GM11168 (cell line): Measurements from ENCODE around the gene LSMEM2.
"Not testable (repeated sequence)": the region's sequence is repeated elsewhere in the genome, so short reads cannot be mapped to it uniquely, and the experiment has no call there.

Experiments used
- in situ Hi-C: fragments of 300-500 bp; cut with MboI; formaldehyde crosslinking; loops from one replicate; pipeline ENCODE4 v1.12.0; 2022; ENCODE audit warnings: low sequenced_read_pairs; ENCODE audit not compliant: unreplicated experiment

Gene LSMEM2

DNA sequence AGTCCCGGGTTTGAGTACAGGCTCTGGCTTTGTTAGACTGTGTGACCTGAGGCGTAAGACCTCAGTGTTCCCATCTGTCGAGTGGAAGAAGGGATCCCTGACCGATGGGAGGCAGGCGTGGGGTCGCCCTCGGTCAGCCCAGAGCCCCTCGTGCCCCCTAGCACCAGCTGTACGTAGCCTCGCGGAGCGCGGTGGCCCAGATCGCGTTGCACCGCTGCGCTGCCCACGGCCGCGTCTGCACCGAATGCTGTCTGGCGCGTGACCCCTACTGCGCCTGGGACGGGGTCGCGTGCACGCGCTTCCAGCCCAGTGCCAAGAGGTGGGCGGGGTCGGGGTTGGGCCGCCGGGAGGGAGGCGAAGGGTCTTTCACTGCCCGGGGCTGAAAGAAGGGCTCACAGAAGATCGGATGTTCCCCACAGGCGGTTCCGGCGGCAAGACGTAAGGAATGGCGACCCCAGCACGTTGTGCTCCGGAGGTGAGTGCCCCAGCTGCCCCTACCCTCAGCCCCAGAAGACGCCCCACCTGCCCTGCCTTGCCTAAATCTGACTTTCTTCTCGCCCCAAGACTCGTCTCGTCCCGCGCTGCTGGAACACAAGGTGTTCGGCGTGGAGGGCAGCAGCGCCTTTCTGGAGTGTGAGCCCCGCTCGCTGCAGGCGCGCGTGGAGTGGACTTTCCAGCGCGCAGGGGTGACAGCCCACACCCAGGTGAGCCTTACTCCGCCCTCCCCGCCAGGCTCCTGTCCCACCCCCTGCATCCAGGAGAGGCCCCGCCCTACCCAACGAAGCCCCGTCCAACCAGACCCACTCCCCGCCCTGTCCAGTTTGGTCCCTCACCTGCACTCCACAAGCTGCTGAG lies 3.5 kb upstream of the LSMEM2 start:
- in situ Hi-C loops, result no loop called here

DNA sequence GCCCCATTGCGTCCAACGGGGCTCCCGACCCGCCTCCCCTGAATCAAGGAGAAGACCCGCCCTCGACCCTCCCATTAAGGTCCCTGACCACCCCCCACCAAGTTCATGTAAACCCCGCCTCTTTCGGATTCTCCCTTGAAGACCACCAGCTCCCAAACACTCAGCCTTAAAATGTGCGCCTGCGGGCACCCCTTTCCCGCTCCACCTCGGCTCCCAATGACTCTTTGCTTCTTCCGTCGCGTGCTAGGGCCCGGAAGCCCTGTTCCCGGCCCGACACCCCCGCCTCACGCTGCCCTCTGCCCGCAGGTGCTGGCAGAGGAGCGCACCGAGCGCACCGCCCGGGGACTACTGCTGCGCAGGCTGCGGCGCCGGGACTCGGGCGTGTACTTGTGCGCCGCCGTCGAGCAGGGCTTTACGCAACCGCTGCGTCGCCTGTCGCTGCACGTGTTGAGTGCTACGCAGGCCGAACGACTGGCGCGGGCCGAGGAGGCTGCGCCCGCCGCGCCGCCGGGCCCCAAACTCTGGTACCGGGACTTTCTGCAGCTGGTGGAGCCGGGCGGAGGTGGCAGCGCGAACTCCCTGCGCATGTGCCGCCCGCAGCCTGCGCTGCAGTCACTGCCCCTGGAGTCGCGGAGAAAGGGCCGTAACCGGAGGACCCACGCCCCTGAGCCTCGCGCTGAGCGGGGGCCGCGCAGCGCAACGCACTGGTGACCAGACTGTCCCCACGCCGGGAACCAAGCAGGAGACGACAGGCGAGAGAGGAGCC lies 2.7 kb upstream of the LSMEM2 start:
- in situ Hi-C loops, result no loop called here

DNA sequence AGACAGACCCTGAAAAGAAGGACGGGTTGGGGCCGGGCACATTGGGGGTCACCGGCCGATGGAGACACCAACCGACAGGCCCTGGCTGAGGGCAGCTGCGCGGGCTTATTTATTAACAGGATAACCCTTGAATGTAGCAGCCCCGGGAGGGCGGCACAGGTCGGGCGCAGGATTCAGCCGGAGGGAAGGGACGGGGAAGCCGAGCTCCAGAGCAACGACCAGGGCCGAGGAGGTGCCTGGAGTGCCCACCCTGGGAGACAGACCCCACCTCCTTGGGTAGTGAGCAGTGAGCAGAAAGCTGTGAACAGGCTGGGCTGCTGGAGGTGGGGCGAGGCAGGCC lies 2.2 kb upstream of the LSMEM2 start:
- in situ Hi-C loops, result no loop called here

DNA sequence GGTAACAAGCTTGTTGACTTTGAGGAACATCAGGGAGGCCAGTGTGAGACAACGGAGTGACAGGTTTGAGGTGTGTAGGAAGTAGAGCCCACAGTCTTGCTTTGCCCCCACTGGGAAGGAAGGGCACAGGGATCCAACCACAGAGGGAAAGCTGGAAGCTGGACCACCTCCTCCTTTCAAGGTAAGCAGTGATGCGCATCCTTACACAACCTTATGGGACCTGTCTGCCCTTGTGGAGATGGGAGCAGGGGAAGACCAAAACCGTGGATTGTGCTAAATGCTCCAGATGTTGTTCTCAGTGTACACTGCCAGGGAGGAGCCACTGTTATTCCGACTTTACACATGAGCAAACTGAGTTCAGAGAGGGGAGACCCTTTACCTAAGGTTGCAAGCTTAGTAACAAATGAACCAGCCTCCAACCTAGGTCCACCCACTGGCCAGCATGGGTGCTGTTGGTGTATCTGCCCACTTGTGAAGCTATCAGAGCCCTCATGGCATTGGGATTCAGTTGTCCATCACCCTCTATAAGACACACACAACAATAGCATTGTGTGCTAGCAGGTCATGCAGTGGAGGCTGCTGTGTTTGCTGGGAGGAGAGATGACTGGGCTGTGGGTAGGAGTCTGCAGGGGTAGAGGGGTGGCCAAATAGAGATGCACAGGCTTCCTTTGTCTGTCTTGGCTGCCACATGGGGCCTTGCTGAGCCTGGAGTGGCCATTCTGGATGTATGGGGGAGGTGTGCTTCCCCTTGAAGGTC lies 586 bp upstream of the LSMEM2 start:
- in situ Hi-C loops, result no loop called here

DNA sequence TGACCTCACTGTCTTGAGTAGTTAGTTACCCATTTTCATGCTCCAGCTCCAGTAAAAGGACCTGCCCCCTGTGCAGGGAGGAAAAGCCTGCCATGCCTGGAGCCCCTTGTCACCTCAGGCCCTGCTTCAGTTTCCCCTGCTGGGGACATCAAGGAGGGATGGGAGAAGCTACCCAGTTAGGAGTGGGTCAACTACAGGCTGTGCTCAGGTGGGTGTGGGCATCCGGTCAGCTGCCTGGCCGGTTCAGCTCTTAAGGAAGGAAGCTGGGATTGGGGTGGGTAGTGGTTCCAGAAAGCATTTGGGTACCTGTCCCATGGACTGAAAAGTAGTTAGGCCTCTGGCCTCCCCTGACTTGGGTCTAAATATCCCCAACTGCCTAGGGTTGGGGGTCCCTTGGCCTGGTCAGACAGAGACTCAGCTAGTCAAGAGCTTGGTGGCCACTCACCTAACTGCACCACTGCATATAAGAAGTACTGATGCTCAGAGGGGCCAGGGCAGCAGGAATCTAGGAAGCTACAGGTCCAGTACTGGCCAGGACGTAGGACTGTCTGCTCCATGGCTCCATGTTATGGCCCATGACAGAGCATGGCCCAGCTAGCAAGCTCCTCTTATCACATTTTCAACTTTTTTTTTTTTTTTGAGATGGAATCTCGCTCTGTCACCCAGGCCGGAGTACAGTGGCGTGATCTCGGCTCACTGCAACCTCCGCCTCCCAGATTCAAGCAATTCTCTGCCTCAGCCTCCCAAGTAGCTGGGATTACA lies 549 bp downstream of the LSMEM2 start:
- in situ Hi-C loops, result no loop called here

DNA sequence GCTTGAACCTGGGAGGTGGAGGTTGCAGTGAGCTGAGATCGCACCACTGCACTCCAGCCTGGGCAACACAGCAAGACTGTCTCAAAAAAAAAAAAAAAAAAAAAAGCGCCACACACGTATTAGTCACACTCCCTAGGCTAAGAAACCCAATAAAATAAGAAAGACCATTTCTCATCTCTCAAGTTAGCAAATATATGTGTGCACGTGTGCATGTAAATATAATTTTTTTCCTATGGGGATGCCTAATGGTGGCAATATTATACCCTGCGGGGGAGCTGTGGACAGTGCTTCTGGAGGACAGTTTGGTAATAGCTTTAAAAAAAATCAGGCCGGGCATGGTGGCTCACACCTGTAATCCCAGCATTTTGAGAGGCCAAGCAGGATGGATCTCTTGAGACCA lies 5.2 kb downstream of the LSMEM2 start:
- in situ Hi-C loops, result not testable (repeated sequence)

DNA sequence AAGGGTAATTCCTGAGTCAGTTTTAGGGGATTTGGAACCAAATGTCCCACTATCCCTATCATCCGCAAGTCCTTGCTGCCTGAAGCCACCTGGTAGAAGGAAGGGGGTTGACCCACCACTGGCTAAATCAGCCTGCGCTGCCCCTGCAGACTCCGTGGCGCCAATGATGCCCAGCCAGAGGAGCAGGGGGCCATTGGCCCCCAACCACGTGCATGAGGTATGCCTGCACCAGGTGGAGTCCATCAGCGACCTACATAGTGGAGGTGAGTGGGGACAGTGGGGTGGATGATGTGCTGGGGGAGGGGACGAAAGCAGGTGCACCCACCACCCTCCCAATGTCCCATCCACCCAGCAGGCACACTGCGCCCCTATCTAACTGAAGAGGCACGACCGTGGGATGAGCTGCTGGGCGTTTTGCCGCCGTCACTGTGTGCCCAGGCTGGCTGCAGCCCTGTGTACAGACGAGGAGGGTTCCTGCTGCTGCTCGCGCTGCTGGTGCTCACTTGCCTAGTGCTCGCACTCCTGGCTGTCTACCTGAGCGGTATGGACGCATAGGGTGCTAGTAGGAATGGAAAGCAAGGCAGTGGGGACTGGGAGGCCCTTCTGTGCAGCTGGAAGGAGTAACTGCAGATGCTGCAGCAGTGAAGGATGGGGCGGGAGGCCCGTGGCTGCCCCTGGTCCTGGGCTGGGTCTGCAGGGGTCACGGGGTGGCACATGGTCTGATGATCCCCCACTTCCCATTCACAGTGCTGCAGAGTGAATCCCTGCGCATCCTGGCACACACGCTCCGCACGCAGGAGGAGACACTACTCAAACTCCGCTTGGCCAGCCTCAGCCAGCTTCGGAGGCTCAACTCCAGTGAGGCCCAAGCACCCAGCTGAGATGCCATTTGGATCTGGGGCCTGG lies 7.7 kb downstream of the LSMEM2 start:
- in situ Hi-C loops, result no loop called here

DNA sequence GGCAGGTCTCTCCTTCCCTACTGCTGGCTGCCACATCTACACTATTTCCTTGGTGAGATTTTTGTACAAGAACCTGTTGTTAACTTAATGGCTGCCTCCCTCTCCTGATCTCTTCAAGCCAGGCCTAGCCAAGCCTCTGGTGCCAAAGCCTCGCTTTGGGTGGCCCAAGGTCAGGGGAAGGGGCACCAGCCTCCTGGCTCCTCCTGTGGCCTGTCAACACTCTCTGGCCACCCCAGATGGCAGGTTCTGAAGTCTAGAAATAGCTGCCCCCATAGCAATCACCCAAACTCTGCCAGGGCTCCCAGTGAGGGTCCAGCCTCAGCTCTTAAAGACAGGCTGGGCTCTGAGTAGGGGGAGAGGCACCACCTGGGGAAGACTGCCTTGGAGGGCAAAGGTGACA lies 8.4 kb downstream of the LSMEM2 start:
- in situ Hi-C loops, result no loop called here

DNA sequence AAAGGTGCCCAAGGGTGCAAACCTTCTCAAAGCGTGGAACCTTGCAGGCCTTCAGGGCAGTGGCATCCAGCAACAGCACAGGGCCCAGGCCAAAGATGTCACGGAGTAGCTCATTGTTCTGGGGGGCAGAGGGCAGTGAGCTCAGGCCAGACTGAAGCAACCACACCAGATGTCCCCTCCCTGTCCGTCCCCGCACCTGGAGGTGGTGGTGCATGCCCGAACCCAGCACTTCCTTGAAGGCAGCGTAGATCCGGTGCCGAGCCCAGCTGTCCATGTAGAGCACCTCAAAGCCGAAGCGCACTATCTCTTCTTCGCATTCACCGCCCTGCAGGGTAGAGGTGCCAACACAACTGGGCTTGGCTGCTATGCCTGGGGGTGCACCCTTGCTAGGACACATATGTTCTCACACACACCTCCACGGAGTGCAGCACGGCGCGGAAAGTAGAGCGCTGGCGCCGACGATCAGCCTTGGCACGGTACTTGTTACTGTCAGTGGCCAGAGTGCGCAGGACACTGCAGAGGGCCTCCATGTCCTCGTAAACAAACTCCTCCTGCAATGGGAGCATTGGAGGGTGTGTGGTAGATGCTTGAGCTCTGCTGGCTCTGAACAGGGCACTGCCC lies 9.6 kb downstream of the LSMEM2 start:
- in situ Hi-C loops, result no loop called here

DNA sequence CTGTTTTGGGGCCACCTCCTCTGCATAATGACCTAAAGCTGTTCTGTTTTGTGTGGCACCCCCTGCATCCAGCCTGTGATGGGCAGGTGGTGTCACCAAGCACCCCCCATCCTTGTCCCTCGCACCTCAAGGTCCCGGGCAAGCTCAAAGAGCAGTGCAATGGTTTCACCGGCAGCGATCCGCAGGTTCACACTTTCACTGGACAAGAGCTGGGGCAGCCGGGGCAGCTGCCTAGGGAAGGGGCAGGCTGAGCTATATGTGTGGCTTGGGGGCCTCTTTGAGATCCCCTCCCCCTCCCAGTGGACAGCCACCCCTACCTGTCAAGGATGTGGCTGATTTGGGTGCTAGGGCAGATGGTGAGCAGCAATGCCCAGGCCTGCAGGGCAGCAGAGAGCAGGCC lies 10.2 kb downstream of the LSMEM2 start:
- in situ Hi-C loops, result no loop called here

DNA sequence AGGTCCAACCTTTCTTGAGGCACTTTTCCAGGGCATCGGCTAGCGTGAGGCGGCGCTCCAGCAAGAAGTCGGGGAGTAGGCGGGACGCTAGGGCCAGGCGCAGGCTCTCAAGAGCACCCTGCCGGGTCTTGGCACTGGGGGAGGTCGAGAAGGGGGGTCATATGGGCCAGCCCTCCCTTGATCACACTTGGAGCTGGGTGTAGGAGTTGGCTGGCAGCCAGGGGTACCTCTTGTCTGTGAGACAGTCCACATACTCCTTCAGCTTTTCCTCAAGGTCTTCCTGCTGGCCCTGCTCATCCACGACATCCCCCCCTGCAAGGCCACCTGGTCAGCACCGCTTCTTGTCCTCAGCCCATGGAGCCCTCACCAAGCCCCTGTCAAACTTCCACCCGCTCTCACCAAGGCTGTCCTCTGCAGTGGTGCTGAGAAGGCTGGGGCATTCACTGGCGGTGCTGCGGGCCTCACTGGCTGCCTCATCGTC lies 11.3 kb downstream of the LSMEM2 start:
- in situ Hi-C loops, result no loop called here

DNA sequence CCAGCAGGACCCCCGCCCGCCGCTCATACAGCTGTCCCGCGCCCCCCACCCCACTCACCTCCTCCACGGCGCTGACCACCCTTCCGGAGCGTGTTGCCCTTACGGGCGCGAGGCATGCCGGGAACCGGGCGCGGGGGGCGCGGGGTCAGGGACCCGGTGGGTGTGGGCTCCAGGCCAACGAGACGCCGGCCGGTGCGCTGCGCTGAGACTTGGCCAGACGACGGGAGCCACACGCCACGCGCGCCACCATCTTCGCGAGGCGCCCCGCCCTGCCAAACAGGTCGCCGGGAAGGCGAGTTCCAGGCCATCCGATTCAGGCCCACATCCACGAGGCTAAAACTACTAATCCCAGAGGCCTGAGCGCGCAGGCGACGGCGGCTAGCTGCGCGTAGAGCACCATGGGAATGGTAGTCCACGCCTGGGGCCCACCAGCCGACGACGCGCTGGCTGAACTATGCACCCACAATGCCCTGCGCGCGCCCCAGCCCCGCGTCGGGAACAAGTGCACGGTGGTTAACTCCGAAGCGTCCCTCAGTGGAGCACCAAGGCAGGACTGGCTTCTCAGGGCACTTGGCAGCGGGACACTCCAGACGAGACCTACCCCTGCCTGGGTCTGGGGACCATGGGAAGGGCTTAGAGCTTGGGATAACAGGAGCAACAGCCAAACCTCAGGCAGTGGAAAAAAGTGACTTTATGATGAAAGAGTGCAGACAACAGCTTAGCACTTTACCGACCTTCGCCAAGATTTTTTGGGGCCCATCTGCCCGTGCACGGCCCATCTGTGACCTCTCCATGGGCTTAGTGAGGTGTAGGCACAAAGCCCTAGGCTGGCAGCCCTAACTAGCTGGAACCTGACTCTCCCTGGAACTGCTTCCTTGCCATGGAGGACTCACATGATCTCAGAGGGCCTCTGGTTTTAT lies 13.5 kb downstream of the LSMEM2 start, which contains the start of gene IFRD2:
IFRD2 (minus strand) TSS at position 271 of the 920 bp plus-strand sequence; CDS start at position 116, 155 bp downstream.
- in situ Hi-C loops, result no loop called here

DNA sequence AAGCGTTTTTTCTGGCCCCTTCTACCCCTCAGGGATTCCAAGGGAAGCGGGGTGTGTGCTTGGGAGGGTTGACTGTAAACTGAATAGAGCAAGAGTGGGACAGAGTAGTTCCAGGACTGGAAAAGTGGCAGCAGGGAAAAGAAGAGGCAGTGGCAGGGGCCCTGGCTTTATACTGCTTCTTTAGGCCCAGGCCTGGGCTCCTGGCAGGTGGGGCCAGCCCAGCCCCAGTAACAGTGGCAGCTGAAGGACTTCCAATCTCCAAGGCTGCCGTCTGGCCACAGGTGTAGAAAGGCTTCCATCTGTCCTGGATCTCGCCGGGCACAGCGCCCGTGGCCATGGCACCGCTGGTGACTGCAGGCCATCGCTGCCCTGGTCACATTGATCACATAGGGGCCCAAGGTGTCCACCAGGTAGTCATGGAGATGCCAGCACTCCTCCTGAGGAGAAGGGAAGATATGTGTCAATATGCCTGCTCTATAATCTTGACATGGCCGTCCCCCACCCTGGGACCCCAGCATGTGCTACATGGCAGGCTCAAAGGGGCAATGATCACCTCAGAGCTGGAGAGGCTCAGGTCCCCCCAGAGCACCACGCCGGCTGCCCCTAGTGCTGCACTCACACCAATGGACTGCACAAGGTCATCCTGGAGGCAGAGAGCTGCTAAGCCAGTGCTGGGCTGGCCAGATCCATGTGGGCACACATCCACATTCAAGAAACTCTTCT lies 14.4 kb downstream of the LSMEM2 start:
- in situ Hi-C loops, result no loop called here

DNA sequence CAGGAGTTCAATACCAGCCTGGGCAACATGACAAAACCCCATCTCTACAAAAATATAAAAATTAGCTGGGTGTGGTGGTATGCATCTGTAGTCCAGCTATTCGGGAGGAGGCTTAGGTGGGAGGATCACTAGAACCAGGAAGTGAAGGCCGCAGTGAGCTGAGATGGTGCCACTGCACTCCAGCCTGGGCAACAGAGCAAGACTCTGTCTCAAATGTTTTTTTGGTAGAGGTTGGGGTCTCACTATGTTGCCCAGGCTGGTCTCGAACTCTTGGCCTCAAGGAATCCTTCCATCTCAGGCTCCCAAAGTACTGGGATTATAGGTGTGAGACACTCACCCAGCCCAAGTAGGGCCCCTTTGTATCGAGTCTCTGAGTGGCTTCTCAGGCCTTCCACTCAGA lies 15.2 kb downstream of the LSMEM2 start:
- in situ Hi-C loops, result no loop called here

DNA sequence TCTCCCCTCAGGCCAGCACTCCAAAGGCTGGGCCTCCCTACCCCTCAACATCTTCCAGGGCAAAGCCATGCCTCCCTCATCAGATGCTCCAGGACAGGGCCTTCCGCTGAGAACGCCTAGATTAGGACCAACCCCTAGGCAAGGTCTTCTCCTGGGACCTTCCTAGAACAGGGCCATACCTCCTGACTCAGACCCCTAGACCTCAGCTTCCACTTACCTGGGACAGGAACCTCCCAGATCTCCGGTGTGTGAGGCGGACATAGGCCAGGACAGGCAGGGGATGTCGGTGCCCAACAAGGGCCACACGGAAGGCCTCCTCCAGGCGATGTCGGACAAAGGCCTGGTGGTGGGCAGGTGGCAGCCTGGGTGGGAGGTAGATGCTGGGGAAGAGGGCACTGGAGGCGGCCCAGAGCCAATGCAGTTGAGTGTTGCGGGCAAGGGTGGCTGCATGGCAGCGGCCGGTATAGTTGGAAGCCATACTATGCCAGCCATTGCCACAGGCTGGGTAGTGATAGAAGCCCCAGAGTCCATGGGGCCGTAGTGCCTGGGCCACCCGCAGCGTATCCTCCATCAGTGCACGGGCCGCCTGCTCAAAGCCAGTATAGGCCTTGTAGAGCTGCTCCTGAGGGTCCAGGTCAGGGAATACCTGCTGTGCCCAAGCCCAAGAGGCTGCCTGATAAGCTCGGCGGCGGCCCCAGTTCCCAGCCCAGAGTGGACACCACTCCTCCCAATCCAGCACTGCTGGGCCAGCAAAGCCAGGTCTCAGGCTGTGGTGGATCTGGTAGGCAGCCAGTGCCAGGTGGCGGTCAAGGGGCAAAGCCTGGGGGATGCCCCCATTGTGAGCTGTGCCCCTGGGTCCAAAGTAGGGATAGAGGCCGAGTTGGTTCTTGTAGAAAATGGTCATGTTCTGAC lies 15.9 kb downstream of the LSMEM2 start:
- in situ Hi-C loops, result no loop called here
